Activated CD8-positive, alpha-beta memory T cell treated with anti-CD3 and anti-CD28 coated beads, Interleukin-2, amount 10 ng/mL, durations not matched to agents 7 days and 5 days (primary cell): ENCODE results near the gene GPC4. TPM values are rescaled to one million over a fixed set of nuclear protein-coding genes. Genes with fewer than 3 reads are reported as not detected.

Experiments
- ATAC-seq: fragments of 150-1000 bp; cut with Tn5 transposase; one replicate; pipeline ENCODE4 v1.10.0; 2021; ENCODE audit warnings: moderate library complexity
- CTCF ChIA-PET: fragments of 350-600 bp; sonication (Branson Sonifier 250); formaldehyde crosslinking; loops from one replicate; lab custom pipeline; 2021; ENCODE audit warnings: antibody characterized with exemption; lab: Charles Lee
- DNase-seq: peaks from one replicate; pipeline ENCODE4 v3.0.0-alpha.2; 2020
- H3K27ac Mint-ChIP-seq: one replicate; pipeline ENCODE4 v1.8.0; 2021; ENCODE audit warnings: mild to moderate bottlenecking, mixed read lengths
- H3K27me3 Mint-ChIP-seq: one replicate; pipeline ENCODE4 v1.8.0; 2021; ENCODE audit warnings: mixed read lengths
- H3K36me3 Mint-ChIP-seq: one replicate; pipeline ENCODE4 v1.8.0; 2021; ENCODE audit warnings: mild to moderate bottlenecking, mixed read lengths
- H3K4me1 Mint-ChIP-seq: one replicate; pipeline ENCODE4 v1.8.0; 2021; ENCODE audit warnings: mixed read lengths
- H3K4me3 Mint-ChIP-seq: one replicate; pipeline ENCODE4 v1.8.0; 2021; ENCODE audit warnings: mild to moderate bottlenecking, moderate library complexity, mixed read lengths
- H3K9me3 Mint-ChIP-seq: one replicate; pipeline ENCODE4 v1.8.0; 2022; ENCODE audit warnings: low read depth, mixed read lengths
- total RNA-seq, 2 experiments: library from RNA; stranded (reverse); gene quantifications; one replicate each; pipeline ENCODE4 v1.2.3, GENCODE V29; 2021

The GPC4 gene
- total RNA-seq, result not detected

DNA sequence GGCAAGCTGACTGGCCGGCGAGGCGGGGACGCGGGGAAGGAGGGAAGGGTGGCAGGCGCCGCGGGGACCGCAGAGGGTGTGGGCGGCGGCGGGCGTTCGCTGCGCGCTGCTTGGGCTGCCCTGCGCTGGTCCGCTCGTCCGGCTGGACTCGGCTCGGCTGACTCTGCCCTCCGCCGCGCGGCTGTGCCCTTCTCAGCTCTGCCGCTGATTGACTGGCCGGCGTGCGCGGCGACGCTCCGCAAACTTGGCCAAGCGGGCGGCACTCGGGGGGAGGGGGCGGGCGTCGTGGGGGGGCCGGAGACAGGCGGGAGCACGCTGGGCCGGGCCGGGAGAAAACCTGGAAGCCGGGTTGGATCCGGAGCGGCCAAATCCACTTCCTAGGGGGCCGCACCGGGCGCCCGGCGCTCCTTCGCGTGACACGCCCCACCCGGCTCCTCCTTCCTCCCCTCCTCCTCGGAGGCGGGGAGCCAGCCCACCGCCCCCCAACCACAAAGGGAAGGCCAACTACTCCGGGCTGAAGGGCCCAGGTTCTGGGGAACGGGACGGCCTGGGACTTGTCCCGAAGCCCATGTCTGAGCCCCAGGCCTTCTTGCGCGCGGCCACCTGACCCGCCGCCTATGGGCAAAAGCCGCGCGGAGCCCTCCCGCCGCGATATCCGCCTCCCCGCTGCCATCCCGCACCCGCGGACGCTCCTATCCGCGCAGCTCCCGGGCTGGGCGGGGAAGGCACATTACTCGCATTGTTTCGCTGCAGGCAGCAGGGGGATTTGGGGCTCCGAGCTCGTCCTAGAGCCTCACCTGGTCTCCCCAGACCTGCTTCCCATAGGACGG, at the start of gene GPC4:
GPC4 (minus strand) TSS at position 214 of the 830 bp plus-strand sequence. CDS start 524 bp downstream, outside the sequence.
- Mint-ChIP-seq H3K36me3 (no peaks in the 10 kb centered on the region), H3K4me3 (no peak within 1 kb of the TSS), H3K4me1 (no peaks in the 10 kb centered on the region), H3K27me3 (peaks cover 60% of the 10 kb centered on the region), H3K27ac (no peak within 1 kb of the TSS), H3K9me3 (no peaks in the 10 kb centered on the region)
- no peak for DNase-seq
- ATAC-seq, result no peak
- CTCF ChIA-PET, result no interaction called here

- CTCF ChIA-PET, result no interaction called here
These were observed 45.9 kb upstream of the GPC4 start for GRCh38 chrX:133461231-133461630.

DNA sequence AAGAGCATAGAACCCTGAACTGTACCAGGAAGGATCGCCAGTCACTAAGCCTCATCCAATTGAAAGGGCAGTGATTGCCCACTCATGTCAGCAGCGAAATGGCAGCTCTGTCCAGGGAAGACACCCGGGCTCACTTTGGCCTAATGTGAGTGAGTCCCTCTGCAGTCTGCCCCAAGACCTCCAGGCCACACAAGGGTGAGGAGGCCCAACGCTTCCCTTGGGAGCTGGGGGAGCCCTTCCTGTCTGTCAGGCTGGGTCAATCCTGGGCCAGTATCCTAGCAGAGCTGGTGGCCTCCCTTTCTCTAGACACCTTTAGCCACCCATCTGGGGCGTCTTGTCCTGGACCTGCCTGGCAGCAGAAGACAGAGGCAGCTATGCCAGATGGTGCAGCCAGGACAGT, 39.6 kb upstream of the GPC4 start:
- Mint-ChIP-seq H3K27ac (no peak overlapping the region), H3K36me3 (no peaks in the 10 kb centered on the region), H3K4me1 (no peaks in the 10 kb centered on the region), H3K9me3 (no peaks in the 10 kb centered on the region), H3K4me3 (no peak overlapping the region), H3K27me3 (no peaks in the 10 kb centered on the region)
- DNase-seq (no peak), ATAC-seq (no peak)
- CTCF ChIA-PET, result no interaction called here

More at GRCh38 chrX:133461231-133461630, 45.9 kb upstream of the GPC4 start:
- H3K9me3 Mint-ChIP-seq, result peaks cover 2% of the 10 kb centered on the region
- DNase-seq (no peak), ATAC-seq (no peak)
- no peaks in the 10 kb centered on the region for H3K4me1 Mint-ChIP-seq
- no peaks in the 10 kb centered on the region for H3K36me3 Mint-ChIP-seq
- no peaks in the 10 kb centered on the region for H3K27me3 Mint-ChIP-seq
- H3K4me3 Mint-ChIP-seq, result no peak overlapping the region
- H3K27ac Mint-ChIP-seq, result no peak overlapping the region

GRCh38 chrX:133454491-133454914, 39.2 kb upstream of the GPC4 start:
- no peak overlapping the region for H3K4me3 Mint-ChIP-seq
- DNase-seq (no peak), ATAC-seq (no peak)
- CTCF ChIA-PET, result no interaction called here
- no peaks in the 10 kb centered on the region for H3K27me3 Mint-ChIP-seq
- H3K27ac Mint-ChIP-seq, result no peak overlapping the region
- H3K4me1 Mint-ChIP-seq, result no peaks in the 10 kb centered on the region
- H3K36me3 Mint-ChIP-seq, result no peaks in the 10 kb centered on the region
- no peaks in the 10 kb centered on the region for H3K9me3 Mint-ChIP-seq

- H3K9me3 Mint-ChIP-seq, result no peaks in the 10 kb centered on the region
- ATAC-seq, result no peak
- no peak for DNase-seq
- CTCF ChIA-PET, result no interaction called here
- no peak overlapping the region for H3K27ac Mint-ChIP-seq
- H3K4me1 Mint-ChIP-seq, result no peaks in the 10 kb centered on the region
- H3K36me3 Mint-ChIP-seq, result no peaks in the 10 kb centered on the region
- no peak overlapping the region for H3K4me3 Mint-ChIP-seq
- peaks cover 6% of the 10 kb centered on the region for H3K27me3 Mint-ChIP-seq
These were observed 33.3 kb upstream of the GPC4 start for GRCh38 chrX:133448512-133449076.

- ATAC-seq (no peak), DNase-seq (no peak)
- Mint-ChIP-seq H3K4me3 (no peak overlapping the region), H3K27ac (no peak overlapping the region), H3K27me3 (peaks cover 6% of the 10 kb centered on the region), H3K36me3 (no peaks in the 10 kb centered on the region), H3K9me3 (no peaks in the 10 kb centered on the region), H3K4me1 (no peaks in the 10 kb centered on the region)
- CTCF ChIA-PET, result no interaction called here
These were observed 29.9 kb upstream of the GPC4 start for GRCh38 chrX:133444952-133445831.

- DNase-seq (no peak), ATAC-seq (no peak)
These were observed 28.9 kb upstream of the GPC4 start for GRCh38 chrX:133444196-133444595.

GRCh38 chrX:133440797-133441163, 25.5 kb upstream of the GPC4 start:
- no peak for ATAC-seq
- H3K27me3 Mint-ChIP-seq, result peaks cover 6% of the 10 kb centered on the region
- H3K4me1 Mint-ChIP-seq, result no peaks in the 10 kb centered on the region
- H3K27ac Mint-ChIP-seq, result no peak overlapping the region
- DNase-seq, result no peak
- H3K4me3 Mint-ChIP-seq, result no peak overlapping the region
- no peaks in the 10 kb centered on the region for H3K36me3 Mint-ChIP-seq
- CTCF ChIA-PET, result no interaction called here
- no peaks in the 10 kb centered on the region for H3K9me3 Mint-ChIP-seq

More at GRCh38 chrX:133444196-133444595, 28.9 kb upstream of the GPC4 start:
- Mint-ChIP-seq H3K9me3 (no peaks in the 10 kb centered on the region), H3K4me3 (no peak overlapping the region), H3K4me1 (no peaks in the 10 kb centered on the region), H3K27me3 (peaks cover 6% of the 10 kb centered on the region), H3K27ac (no peak overlapping the region), H3K36me3 (no peaks in the 10 kb centered on the region)
- CTCF ChIA-PET, result no interaction called here

DNA sequence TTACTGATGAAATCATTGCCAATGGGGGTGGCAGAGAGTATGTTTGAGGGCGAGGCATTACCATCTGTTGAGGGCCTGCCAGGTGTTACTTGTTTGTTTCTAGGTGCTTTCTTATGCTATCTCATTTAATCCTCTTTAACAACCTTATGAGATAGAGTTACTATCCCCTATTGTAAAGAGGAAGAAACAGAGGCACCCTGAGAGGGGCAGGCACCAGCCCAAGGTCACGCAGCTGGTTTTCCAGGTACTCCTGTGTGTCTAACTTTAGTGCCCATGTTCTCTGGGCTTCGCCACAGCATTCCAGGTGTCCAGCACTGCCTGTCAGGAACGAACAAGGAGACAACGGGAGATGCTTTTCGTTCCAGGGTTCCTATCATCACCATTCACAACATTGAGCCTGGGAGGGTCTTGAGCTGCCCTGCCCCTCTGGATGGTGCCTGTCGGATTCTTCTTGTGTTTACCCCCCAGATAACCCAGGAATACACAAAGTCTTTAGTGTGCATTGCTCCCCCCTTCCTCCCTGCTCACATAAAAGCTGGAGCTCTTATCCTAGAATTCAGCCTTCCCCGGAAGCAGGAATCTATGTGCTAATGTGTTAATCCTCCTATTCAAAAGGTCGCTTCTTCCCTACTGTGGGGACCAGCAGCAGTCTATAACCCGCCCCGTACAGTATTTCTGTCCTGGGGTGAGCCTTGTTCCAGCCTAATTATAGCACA, 24.9 kb upstream of the GPC4 start:
- no peaks in the 10 kb centered on the region for H3K4me1 Mint-ChIP-seq
- CTCF ChIA-PET, result no interaction called here
- no peak for ATAC-seq
- no peaks in the 10 kb centered on the region for H3K36me3 Mint-ChIP-seq
- H3K27me3 Mint-ChIP-seq, result peaks cover 3% of the 10 kb centered on the region
- no peak for DNase-seq
- H3K4me3 Mint-ChIP-seq, result no peak overlapping the region
- H3K9me3 Mint-ChIP-seq, result no peaks in the 10 kb centered on the region
- H3K27ac Mint-ChIP-seq, result no peak overlapping the region

DNA sequence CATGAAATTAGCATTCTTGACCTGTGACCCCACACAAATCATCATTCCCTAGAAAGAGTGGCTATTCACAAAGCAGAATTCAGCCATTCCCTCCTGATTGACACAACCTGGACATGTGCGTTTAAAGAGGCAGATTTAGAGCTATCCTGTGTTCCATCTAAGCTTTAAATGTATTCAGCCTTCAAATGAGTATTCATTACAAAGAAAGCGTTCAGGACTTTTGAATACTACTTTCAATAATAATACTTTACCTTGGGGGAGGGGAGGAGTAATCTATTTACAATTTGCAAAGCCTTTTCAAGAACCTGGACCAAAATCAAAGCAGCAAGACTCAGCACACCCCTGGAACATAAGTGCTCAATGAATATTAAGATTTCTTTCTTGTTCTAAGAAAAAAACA, 22.5 kb upstream of the GPC4 start:
- DNase-seq (no peak), ATAC-seq (no peak)
- H3K27ac Mint-ChIP-seq, result no peak overlapping the region
- H3K9me3 Mint-ChIP-seq, result no peaks in the 10 kb centered on the region
- no peak overlapping the region for H3K4me3 Mint-ChIP-seq
- CTCF ChIA-PET, result no interaction called here
- H3K4me1 Mint-ChIP-seq, result no peaks in the 10 kb centered on the region
- H3K27me3 Mint-ChIP-seq, result no peaks in the 10 kb centered on the region
- no peaks in the 10 kb centered on the region for H3K36me3 Mint-ChIP-seq

GRCh38 chrX:133437356-133437755, 22.1 kb upstream of the GPC4 start:
- no peaks in the 10 kb centered on the region for H3K36me3 Mint-ChIP-seq
- H3K27ac Mint-ChIP-seq, result no peak overlapping the region
- DNase-seq (no peak), ATAC-seq (no peak)
- H3K4me1 Mint-ChIP-seq, result no peaks in the 10 kb centered on the region
- CTCF ChIA-PET, result no interaction called here
- no peak overlapping the region for H3K4me3 Mint-ChIP-seq
- H3K27me3 Mint-ChIP-seq, result no peaks in the 10 kb centered on the region
- no peaks in the 10 kb centered on the region for H3K9me3 Mint-ChIP-seq

- DNase-seq, result no peak
- H3K36me3 Mint-ChIP-seq, result no peaks in the 10 kb centered on the region
- H3K9me3 Mint-ChIP-seq, result no peaks in the 10 kb centered on the region
- no peak overlapping the region for H3K27ac Mint-ChIP-seq
- no peaks in the 10 kb centered on the region for H3K27me3 Mint-ChIP-seq
- H3K4me3 Mint-ChIP-seq, result no peak overlapping the region
- CTCF ChIA-PET, result no interaction called here
- ATAC-seq, result no peak
- no peaks in the 10 kb centered on the region for H3K4me1 Mint-ChIP-seq
These were observed 20.3 kb upstream of the GPC4 start for GRCh38 chrX:133435544-133436124.
